ENCODE results near the gene LRSAM1.

The LRSAM1 gene

GRCh38 chr9:127530206-127530941, 79.1 kb downstream of the LRSAM1 start:
- Histone ChIP-seq H3K4me3 (ENCODE audit: insufficient read depth, low read length, poor library complexity, severe bottlenecking) (no peak overlapping the region), H3K9me2 (replicated peaks; ENCODE audit: insufficient read depth, low read length) (no peaks in the 10 kb centered on the region), H4K20me1 (ENCODE audit: low read depth, low read length) (no peaks in the 10 kb centered on the region), H3K36me3 (ENCODE audit: low read length) (no peaks in the 10 kb centered on the region), H3K9ac (ENCODE audit: low read length) (no peak overlapping the region), H3K27ac (ENCODE audit: low read depth, low read length) (no peak overlapping the region), H3K9me3 (ENCODE audit: insufficient read depth, low read length) (peaks cover 4% of the 10 kb centered on the region; the same call in 1 of the 2 replicates), H2AFZ (ENCODE audit: low read depth, low read length, severe bottlenecking) (no peak overlapping the region), H3K79me2 (ENCODE audit: insufficient read depth, low read length) (no peaks in the 10 kb centered on the region), H3K27me3 (ENCODE audit: low read length) (no peaks in the 10 kb centered on the region), H3F3A (ENCODE audit: insufficient read depth) (no peaks in the 10 kb centered on the region), H3K4me2 (ENCODE audit: low read depth, low read length, poor library complexity, severe bottlenecking) (no peak overlapping the region)
- no peak for TF ChIP-seq CTCF (IDR thresholded peaks at IDR 0.05; ENCODE audit: insufficient read depth, low read length, poor library complexity, severe bottlenecking)
- no peak for TF ChIP-seq EZH2phosphoT487 (conservative IDR thresholded peaks at IDR 0.05; ENCODE audit: low read length)

GRCh38 chr9:127531676-127532075, 80.4 kb downstream of the LRSAM1 start:
- Histone ChIP-seq H3K27me3 (ENCODE audit: low read length) (no peaks in the 10 kb centered on the region), H3K4me3 (ENCODE audit: insufficient read depth, low read length, poor library complexity, severe bottlenecking) (no peak overlapping the region), H3K27ac (ENCODE audit: low read depth, low read length) (no peak overlapping the region), H3K79me2 (ENCODE audit: insufficient read depth, low read length) (no peaks in the 10 kb centered on the region), H2AFZ (ENCODE audit: low read depth, low read length, severe bottlenecking) (no peak overlapping the region), H4K20me1 (ENCODE audit: low read depth, low read length) (no peaks in the 10 kb centered on the region), H3K36me3 (ENCODE audit: low read length) (no peaks in the 10 kb centered on the region), H3K9me2 (replicated peaks; ENCODE audit: insufficient read depth, low read length) (no peaks in the 10 kb centered on the region), H3F3A (ENCODE audit: insufficient read depth) (no peaks in the 10 kb centered on the region), H3K4me2 (ENCODE audit: low read depth, low read length, poor library complexity, severe bottlenecking) (no peak overlapping the region), H3K9me3 (ENCODE audit: insufficient read depth, low read length) (no peaks in the 10 kb centered on the region), H3K9ac (ENCODE audit: low read length) (no peak overlapping the region)
- no peak for TF ChIP-seq CTCF (IDR thresholded peaks at IDR 0.05; ENCODE audit: insufficient read depth, low read length, poor library complexity, severe bottlenecking)
- no peak for TF ChIP-seq EZH2phosphoT487 (conservative IDR thresholded peaks at IDR 0.05; ENCODE audit: low read length)

- no peak overlapping the region for H2AFZ ChIP-seq (ENCODE audit: low read depth, low read length, severe bottlenecking)
- no peaks in the 10 kb centered on the region for H3K27me3 ChIP-seq (ENCODE audit: low read length)
- H3K4me3 ChIP-seq (ENCODE audit: insufficient read depth, low read length, poor library complexity, severe bottlenecking) = no peak overlapping the region
- no peaks in the 10 kb centered on the region for H4K20me1 ChIP-seq (ENCODE audit: low read depth, low read length)
- H3K4me2 ChIP-seq (ENCODE audit: low read depth, low read length, poor library complexity, severe bottlenecking) = no peak overlapping the region
- no peaks in the 10 kb centered on the region for H3K9me3 ChIP-seq (ENCODE audit: insufficient read depth, low read length)
- no peaks in the 10 kb centered on the region for H3F3A ChIP-seq (ENCODE audit: insufficient read depth)
- H3K9me2 ChIP-seq (replicated peaks; ENCODE audit: insufficient read depth, low read length) = no peaks in the 10 kb centered on the region
- H3K9ac ChIP-seq (ENCODE audit: low read length) = no peak overlapping the region
- TF ChIP-seq CTCF (IDR thresholded peaks at IDR 0.05; ENCODE audit: insufficient read depth, low read length, poor library complexity, severe bottlenecking) (no peak), EZH2phosphoT487 (conservative IDR thresholded peaks at IDR 0.05; ENCODE audit: low read length) (no peak)
- no peak overlapping the region for H3K27ac ChIP-seq (ENCODE audit: low read depth, low read length)
- H3K79me2 ChIP-seq (ENCODE audit: insufficient read depth, low read length) = no peaks in the 10 kb centered on the region
- no peaks in the 10 kb centered on the region for H3K36me3 ChIP-seq (ENCODE audit: low read length)
These were observed 83.1 kb downstream of the LRSAM1 start for GRCh38 chr9:127534250-127534906.

Measured in SU-DHL-6 (cell line).